Stimulated activated CD4-positive, alpha-beta T cell treated with anti-CD3 and anti-CD28 coated beads, Interleukin-12 subunit alpha, Interleukin-12 subunit beta, amount 100 ng/mL, for 4 hours (primary cell): ENCODE results near the gene ECD.

ENCODE experiments used
- DNase-seq: peaks from one replicate; pipeline ENCODE4 v3.0.0-alpha.2; 2020

The ECD gene

DNA sequence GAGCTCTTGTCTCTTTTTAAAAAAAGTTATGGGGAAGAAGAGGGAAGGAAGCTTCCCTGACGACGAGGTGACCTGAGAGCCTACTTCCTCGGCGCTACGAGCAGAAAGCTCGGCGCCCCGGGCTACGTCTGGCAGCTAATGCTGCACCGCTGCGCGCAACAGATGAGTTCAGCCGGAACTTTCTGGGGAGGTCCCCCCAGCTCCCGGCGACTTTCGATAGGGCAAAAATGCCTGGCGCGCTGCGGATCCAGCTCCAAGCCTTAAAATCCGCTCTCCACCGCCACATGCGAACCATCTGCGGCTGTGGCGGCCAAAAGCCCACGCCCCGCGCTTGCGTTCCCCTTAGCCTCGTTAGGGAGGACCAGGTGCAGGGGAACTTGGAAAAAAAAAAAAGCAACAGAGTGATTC, 71.8 kb downstream of the ECD start:
- peak; percentile 62 for DNase-seq

DNA sequence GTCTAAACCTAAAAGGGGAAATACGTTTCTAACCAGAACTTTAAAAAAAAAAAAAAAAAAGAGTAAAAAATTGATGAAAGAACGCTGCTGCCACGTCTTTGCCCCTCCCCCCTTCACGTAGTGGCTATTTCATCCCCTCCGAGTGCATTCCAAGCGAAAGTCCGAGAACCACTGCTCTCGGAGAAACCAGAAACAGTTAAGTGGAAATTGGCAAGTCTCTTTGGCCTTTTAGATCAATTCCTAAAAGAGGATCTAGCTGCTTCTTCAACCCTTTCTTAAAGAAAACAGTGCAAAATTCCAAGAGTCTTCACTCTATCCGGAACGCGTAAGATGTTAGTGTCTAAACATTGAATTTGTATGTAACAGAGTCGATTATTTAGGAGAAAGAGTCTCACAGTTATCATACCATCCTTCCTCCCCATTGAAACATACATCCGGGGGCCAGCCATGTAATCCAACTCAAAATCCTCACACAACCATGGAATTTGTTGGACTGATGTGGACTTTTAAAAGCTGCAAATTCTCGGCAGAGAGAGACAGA, 72.3 kb downstream of the ECD start:
- no peak for DNase-seq

DNA sequence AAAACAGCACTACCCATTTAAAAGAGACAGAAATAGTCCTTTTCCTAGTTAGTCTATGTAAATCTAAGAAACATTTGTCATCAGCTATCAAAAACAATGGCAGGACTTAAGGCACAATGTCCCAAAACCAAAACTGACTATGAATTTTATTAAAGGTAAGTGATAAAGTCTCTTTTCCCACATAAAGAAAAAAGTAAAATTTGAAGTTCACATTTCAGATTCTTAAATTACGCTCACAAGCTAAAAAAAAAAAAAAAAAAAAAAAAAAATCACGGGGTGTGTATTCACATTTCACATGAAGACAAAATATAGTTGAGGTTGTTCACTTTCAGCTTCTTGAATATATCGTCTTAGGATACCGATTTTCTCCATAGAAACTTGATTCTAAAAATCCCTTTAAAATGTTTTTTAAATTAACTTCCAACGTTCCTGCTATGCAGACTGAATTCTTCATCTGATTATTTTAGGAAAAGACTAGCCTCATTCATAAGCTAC, 72.8 kb downstream of the ECD start:
- DNase-seq: no peak

DNA sequence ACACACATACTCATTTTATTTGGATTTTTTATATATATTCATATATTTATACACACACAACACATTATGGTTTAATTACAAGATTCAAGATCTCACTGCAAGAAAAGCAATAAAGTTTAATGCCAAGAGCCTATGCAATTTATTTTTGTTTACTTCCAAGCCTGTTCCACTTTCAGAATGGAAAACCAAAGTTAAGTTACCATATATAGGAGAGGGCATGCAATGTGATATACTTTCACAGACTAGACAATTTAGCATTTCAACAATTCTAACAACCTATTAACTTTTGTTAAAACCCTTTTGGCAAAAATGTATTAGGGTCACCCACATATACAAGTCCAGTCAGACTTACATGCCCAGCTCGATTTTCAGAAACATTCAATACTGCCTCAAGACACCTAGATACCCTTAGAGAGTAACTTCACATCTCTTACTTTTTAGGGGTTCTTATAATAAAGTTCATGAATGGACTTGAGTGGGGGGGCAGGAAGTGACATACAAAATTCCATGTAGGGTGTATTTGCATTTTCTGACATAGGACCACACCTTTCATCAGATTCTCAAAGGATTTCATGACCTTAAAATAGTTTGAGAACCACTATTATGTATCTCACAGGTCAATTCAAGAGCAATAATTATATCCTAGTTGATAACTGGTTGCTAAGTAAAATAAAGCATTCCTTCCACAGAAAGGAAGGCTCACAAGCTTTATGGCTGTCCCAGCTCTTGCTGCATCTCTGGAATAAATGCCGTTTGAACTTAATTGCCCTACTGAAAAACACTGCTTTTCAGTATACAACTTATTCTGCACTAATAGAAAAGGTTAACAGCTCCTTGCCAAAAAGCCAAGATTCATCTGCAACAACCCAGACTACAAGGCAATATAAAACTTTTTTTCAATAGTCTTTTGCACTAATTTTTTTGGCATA, 73.6 kb downstream of the ECD start:
- DNase-seq: no peak

DNA sequence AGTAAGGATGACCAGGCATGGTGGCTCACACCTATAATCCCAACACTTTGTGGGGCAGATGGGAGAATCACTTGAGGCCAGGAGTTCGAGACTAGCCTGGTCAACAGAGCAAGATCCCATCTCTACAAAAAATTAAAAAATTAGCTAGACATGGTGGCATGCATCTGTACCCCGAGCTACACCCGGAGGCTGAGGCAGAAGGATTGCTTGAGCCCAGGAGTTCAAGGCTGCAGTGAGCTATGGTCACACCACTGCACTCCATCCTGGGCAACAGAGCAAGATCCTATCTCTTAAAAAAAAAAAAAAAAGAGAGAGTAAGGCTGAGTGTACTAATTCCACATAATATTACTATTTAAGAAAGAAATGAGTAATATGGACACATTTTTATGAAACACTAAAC, 75.0 kb downstream of the ECD start:
- no peak for DNase-seq

DNA sequence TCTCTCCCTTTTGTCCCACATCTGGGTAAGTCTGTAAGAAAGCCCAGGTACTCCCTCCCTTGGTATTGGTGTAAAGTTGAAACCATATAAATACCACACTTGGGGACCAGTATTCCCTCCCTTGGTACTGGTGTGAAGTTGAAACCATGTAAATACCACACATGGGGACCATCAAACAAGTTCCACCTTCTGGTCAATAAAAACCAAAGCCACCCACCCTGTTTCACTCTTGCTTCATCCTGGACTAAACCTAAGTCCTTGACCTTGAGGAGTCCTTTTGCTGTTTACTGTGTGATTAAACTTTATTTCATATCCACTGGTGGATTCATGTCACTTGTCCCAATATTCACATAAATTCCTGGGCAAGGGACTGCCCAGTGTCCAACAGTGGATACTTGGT, 79.5 kb downstream of the ECD start:
- DNase-seq: no peak

DNA sequence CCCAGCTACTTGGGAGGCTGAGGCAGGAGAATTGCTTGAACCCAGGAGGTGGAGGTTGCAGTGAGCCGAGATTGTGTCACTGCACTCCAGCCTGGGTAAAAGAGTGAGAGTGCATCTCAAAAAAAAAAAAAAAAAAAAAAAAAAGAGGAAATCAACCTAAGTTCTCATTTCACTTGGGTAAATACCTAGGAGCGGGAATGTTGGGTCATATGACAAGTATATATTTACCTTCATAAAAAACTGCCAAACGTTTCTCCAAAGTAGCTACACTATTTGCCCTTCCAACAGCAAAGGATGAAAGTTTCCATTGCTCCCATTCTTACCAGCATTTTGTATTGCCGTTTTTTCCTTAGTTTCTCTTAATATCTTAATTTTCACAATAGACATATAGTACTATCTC, 81.0 kb downstream of the ECD start:
- DNase-seq: no peak

DNA sequence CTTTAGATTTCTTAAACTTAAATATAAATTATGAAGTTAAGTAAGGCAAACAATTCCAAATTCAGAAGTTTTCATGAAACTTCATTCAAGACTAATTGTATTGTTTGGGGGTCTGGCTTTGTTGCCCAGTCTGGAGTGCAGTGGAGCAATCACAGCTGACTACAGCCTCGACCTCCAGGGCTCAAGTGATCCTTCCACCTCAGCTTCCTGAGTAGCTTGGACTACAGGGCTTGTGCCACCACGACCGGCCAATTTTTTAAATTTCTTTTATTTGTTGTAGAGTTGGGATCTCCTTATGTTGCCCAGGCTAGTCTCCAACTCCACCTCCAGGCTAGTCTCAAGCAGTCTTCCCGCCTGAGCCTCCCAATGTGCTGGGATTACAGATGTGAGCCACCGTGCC, 83.6 kb downstream of the ECD start:
- no peak for DNase-seq
